HCT116 (cell line): ENCODE measurements around the gene FBXO31.

ENCODE experiments used
- CTCF ChIP-seq, 3 experiments: fragments of 200-600 bp in 1 of 3; sonication (generic) in 1 of 3; IDR thresholded peaks in 2 of 3; conservative IDR thresholded peaks in 1 of 3; 2 replicates each; pipeline ENCODE4 v1.5.1; 2012 to 2017; ENCODE audit warnings: low read depth in 2 of 3, low read length in 2 of 3, antibody characterized with exemption in 1 of 3, borderline replicate concordance in 1 of 3, control low read depth in 1 of 3, mild to moderate bottlenecking in 1 of 3, mixed read lengths in 1 of 3, mixed run types in 1 of 3, moderate library complexity in 1 of 3; ENCODE audit not compliant: insufficient read depth in 1 of 3
- FOSL1 ChIP-seq: IDR thresholded peaks from 2 replicates; pipeline ENCODE4 v1.6.1; 2012; ENCODE audit warnings: low read depth
- POLR2AphosphoS5 ChIP-seq: IDR thresholded peaks from 2 replicates; pipeline ENCODE4 v1.6.1; 2011; ENCODE audit warnings: mild to moderate bottlenecking, low read depth, low read length, moderate library complexity
- TF ChIP-seq, protein P1 (sequence below): IDR thresholded peaks from 2 replicates; pipeline ENCODE4 v1.6.1; 2012; ENCODE audit warnings: low read depth
- TF ChIP-seq, protein P2 (sequence below): IDR thresholded peaks from 2 replicates; pipeline ENCODE4 v1.6.1; 2012

GRCh38 chr16:87409781-87410180, 26.2 kb upstream of the FBXO31 start:
- TF ChIP-seq CTCF (IDR thresholded peaks at IDR 0.05 in 2 of 3, conservative IDR thresholded peaks at IDR 0.05 in 1 of 3; ENCODE audit: borderline replicate concordance in 1 of 3, insufficient read depth in 1 of 3, low read depth in 2 of 3, low read length in 2 of 3): no peak
- TF ChIP-seq FOSL1: no peak
- TF ChIP-seq, protein P1, sequence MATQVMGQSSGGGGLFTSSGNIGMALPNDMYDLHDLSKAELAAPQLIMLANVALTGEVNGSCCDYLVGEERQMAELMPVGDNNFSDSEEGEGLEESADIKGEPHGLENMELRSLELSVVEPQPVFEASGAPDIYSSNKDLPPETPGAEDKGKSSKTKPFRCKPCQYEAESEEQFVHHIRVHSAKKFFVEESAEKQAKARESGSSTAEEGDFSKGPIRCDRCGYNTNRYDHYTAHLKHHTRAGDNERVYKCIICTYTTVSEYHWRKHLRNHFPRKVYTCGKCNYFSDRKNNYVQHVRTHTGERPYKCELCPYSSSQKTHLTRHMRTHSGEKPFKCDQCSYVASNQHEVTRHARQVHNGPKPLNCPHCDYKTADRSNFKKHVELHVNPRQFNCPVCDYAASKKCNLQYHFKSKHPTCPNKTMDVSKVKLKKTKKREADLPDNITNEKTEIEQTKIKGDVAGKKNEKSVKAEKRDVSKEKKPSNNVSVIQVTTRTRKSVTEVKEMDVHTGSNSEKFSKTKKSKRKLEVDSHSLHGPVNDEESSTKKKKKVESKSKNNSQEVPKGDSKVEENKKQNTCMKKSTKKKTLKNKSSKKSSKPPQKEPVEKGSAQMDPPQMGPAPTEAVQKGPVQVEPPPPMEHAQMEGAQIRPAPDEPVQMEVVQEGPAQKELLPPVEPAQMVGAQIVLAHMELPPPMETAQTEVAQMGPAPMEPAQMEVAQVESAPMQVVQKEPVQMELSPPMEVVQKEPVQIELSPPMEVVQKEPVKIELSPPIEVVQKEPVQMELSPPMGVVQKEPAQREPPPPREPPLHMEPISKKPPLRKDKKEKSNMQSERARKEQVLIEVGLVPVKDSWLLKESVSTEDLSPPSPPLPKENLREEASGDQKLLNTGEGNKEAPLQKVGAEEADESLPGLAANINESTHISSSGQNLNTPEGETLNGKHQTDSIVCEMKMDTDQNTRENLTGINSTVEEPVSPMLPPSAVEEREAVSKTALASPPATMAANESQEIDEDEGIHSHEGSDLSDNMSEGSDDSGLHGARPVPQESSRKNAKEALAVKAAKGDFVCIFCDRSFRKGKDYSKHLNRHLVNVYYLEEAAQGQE: no peak
- TF ChIP-seq POLR2AphosphoS5: no peak
- TF ChIP-seq, protein P2, sequence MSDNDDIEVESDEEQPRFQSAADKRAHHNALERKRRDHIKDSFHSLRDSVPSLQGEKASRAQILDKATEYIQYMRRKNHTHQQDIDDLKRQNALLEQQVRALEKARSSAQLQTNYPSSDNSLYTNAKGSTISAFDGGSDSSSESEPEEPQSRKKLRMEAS: no peak
